GM12875 (cell line): Measurements from ENCODE around the gene FASTK.

Experiments
- H3K4me3 ChIP-seq: one replicate; pipeline ENCODE4 v1.5.1; 2011; ENCODE audit warnings: low read depth, low read length, control low read depth
- TF ChIP-seq, protein P1 (sequence below): IDR thresholded peaks from 2 replicates; pipeline ENCODE4 v1.5.1; 2011; ENCODE audit warnings: low read depth, mild to moderate bottlenecking, control low read depth, inconsistent platforms, low read length, moderate library complexity, borderline replicate concordance; ENCODE audit not compliant: insufficient read depth

Gene FASTK

DNA sequence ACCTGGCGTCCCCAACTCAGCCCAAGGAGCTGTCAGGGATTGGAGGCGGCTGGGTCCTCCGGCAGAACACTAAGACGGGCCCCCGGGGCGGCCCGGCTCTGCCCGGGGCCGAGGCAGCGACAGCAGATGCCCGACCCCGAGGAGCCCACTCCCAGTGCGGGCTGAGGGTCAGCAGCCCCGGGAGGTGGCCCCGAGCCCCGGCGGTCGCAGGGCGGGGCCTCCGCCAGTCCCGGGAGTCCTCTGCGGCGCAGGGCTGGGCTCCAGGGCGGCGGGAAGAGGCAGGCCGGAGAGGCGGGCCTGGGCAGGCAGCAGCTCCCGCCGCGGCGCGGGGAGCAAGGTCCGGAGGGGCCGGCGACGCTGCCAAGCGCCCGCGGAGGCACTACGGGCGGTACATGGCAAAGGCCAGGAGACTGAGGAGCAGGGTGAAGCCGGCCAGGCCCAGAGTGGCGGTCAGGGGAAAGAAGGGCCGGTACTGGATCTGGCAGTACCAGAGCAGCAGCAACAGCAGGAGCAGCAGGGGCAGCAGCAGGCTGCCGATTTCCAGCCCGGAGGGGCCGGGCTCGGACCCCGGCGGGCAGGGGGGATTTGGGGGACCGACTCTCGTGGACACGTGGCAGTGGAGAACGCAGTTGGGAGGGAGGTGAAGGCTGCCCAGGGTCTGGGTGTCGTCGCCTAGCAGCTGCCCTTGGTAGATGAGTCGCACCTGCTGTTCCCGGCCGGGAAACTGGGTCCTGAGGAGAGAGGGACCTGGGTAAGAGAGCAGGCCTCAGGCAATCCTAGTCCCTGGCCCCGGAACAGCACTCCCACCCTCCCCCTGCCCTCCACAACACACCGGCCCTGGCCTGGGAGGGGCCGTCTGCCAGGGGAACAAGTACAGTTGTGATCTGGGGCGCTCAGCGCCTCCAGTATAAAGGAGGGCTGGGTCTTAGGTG, 827 bp upstream of the FASTK start:
- peak overlapping the region; percentile 26 for H3K4me3 ChIP-seq
- TF ChIP-seq, protein P1, sequence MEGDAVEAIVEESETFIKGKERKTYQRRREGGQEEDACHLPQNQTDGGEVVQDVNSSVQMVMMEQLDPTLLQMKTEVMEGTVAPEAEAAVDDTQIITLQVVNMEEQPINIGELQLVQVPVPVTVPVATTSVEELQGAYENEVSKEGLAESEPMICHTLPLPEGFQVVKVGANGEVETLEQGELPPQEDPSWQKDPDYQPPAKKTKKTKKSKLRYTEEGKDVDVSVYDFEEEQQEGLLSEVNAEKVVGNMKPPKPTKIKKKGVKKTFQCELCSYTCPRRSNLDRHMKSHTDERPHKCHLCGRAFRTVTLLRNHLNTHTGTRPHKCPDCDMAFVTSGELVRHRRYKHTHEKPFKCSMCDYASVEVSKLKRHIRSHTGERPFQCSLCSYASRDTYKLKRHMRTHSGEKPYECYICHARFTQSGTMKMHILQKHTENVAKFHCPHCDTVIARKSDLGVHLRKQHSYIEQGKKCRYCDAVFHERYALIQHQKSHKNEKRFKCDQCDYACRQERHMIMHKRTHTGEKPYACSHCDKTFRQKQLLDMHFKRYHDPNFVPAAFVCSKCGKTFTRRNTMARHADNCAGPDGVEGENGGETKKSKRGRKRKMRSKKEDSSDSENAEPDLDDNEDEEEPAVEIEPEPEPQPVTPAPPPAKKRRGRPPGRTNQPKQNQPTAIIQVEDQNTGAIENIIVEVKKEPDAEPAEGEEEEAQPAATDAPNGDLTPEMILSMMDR = no peak

DNA sequence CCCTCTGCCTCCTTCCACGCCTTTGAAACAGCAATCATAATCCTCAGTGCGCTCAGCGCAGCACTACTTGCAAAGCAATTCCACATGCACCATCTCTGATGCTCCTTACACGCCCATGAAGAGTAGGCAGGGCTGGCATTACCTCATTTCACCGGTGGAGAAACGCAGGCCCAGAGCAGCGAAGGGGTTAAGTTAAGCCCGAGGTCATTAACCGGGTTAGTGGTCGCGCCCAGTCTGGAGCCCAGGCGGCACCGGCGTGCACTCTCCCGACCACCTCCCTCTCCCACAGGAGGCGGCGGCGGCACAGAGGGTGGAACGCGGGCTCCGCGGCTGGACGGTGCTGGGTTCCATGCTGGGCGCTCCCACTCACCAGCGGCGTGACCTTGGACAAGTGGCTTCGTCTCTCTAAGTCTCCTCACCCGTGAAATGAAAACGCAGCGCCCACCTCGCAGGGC, 515 bp downstream of the FASTK start:
- TF ChIP-seq, protein P1 = no peak
- H3K4me3 ChIP-seq = peak overlapping the region; percentile 98

DNA sequence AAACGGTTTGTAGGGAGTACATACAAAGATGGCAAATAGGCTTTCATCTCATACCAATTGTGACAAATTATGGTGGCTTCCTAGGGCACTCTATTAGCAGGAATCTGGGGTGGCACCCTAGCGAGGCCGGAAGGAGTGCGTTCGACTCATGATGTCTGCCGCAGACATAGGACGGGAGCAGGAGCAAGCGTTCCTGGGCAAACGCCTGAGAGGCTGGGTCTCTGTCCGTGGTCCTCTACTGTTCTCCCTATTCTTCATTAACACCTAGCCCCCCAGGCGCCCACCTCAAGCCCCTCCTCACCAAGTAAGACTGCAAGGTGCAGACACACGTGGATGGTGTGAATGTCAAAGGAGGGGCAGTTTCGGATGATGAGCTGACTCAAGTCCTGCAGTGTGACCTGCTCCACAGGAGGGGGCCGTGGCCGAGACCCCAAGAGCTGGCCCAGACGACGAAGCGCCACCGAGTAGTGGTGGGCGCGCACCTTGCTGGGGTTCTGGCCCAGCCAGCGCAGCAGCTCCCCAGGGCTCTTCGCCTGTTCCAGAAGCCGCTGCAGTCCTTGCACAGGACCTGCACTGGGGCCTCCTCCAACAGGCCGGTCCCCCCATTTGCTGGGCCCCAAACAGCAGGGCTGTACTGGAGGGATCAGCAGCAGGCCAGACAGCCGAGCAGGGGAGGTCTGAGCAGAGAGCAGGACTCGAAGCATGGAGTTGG, 1.3 kb downstream of the FASTK start:
- peak overlapping the region; percentile 98 for H3K4me3 ChIP-seq
- TF ChIP-seq, protein P1 = no peak

DNA sequence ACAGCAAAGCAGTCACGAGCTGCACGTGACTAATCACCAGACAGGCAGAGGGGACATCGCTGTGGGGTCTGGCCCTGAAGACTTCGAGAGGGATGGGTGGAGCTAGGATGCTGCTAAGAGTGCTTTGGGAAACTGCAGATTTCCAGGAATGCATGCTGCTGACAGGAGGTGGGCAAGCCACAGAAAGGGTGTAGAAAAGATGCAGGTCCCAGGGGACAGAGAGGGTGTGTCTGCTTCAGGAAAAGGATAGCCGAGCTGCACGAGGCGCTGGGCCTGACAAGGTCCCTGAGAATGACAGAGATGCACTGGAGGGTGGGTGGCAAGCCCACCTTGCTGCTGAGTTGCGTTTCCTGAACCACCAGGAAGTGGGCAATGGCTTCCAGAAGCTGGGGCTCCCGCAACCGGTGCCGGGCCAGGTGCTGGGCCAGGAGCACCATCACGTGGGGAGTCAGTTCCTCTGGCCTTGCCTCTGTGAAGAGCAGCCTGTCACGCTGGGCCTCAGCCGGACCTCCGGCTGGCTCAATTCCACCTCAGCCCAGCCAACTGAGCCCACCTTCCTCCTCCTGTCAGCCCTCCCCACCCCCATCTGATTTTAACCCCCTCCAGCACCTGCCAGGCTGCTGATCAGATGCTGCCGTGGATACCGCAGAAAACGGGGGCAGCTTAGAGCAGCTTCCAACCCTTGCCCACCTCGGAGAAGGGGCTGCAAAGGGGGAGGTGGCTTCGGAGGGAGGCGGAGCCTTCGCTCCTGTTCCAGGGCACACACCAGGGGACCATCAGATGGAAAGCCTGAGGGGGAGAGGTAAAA, 2.2 kb downstream of the FASTK start:
- TF ChIP-seq, protein P1 = no peak
- no peak overlapping the region for H3K4me3 ChIP-seq

DNA sequence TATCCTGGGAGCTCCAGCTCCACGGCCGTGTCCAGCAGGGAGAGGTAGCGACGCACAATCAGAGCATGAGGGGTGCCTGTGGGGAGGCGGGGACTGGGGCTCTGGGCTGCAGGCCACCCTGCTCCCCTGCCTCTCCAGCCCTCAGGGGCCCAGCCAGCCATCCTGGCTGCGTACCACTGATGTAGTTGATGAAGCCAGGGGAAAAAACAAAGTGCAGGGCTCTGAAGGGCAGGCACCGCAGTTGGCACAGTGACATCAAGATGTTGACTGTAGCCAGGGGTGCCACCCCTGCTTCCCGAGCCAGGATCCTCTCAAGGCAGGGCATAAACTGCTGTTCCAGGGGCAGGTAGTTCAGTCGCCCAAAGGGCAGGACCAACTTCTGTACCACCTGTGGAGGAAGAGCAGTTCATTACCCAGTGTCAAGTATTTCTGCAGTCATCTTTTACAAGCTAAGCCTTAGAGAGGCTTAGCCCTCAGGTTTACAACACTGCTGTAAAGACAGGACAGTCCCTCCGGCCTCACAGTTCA, 2.8 kb downstream of the FASTK start:
- TF ChIP-seq, protein P1 = no peak
- no peak overlapping the region for H3K4me3 ChIP-seq

DNA sequence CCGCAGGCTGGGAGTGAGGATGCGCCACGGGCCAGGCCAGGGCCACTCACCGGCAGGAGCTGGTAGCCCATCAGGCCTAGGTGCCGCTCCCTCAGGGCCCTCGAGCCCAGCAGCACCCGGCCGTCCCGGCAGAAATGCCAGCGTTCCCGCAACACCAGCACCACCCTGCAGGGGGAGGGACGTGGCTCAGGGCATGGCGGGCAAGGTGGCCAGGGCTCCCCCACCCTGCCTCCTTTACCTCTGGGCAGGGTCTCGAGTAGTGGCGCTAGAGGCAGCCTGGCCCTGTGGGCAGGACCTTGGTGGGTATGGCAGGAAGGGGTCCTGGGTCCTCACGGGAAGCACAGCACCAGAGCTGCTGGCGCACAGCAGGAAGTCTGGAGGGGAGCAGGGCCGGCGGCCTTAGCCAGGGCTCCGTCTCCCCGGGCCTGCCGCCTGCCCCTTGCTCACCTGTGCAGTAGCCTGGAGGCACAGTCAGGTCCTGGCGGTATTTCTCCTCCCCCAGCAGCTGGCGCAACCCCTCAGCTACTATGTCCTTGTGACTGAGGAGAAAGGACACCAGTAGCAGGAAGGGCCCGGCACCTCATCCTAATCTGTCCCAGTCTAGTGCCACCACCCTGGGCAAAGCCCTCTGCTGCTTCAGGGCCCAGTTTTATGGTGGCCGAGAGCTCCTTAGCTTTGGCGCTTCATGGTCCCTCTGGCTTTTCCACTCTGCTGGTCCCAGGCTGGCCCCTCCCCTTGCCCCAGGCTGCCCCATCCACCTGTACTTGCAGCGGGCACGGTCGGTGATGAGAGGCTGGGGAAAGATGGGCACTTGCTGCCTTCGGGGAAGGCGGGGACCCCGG, 3.5 kb downstream of the FASTK start:
- no peak overlapping the region for H3K4me3 ChIP-seq
- TF ChIP-seq, protein P1 = no peak; the same call in 1 of the 2 replicates
